ENCODE data around the gene NT5DC3.

The NT5DC3 gene

GRCh38 chr12:103854372-103854973 is 13.4 kb upstream of the NT5DC3 start:
- Histone ChIP-seq H3K27me3 (ENCODE audit: control insufficient read depth, insufficient read depth, low read length) (no peaks in the 10 kb centered on the region), H3K4me1 (ENCODE audit: control insufficient read depth, low read depth, low read length) (no peaks in the 10 kb centered on the region), H3K27ac (ENCODE audit: low read length) (no peak overlapping the region), H3K9me3 (ENCODE audit: control insufficient read depth, low read depth, low read length) (no peaks in the 10 kb centered on the region), H3K9ac (ENCODE audit: low read length) (no peak overlapping the region), H3K36me3 (ENCODE audit: control insufficient read depth, low read depth, low read length) (no peaks in the 10 kb centered on the region), H3K4me3 (ENCODE audit: low read length) (no peak overlapping the region)

DNA sequence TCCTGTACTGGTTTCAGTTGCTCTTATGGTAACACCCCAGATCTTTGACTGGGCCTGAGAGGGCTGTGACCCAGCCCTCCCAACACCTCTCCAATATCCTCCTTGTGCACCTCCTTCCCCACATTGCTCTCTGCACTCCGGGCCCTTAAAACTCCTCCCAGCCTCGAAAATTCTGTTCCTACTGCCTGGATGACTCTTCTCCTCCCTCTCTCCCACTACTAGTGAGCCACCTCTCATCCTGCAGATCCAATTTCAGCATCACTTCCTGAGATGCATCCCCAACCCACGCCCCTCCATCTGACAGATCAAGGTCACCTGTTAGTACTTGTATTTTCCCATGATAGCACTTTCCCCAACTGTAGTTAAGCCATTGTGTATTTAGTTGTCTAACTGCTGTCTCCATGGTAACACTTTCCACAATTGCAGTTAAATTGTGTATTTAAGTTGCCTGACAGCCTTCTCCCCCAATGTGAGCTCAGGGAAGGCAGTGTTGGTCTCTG is 11.5 kb upstream of the NT5DC3 start:
- no peaks in the 10 kb centered on the region for H3K27me3 ChIP-seq (ENCODE audit: control insufficient read depth, insufficient read depth, low read length)
- no peaks in the 10 kb centered on the region for H3K4me1 ChIP-seq (ENCODE audit: control insufficient read depth, low read depth, low read length)
- no peak overlapping the region for H3K4me3 ChIP-seq (ENCODE audit: low read length)
- no peaks in the 10 kb centered on the region for H3K36me3 ChIP-seq (ENCODE audit: control insufficient read depth, low read depth, low read length)
- H3K9ac ChIP-seq (ENCODE audit: low read length), result no peak overlapping the region
- no peak overlapping the region for H3K27ac ChIP-seq (ENCODE audit: low read length)
- H3K9me3 ChIP-seq (ENCODE audit: control insufficient read depth, low read depth, low read length), result no peaks in the 10 kb centered on the region

- no peaks in the 10 kb centered on the region for H3K36me3 ChIP-seq (ENCODE audit: control insufficient read depth, low read depth, low read length)
- H3K9ac ChIP-seq (ENCODE audit: low read length), result no peak overlapping the region
These were observed 10.1 kb upstream of the NT5DC3 start for GRCh38 chr12:103851127-103851526.

GRCh38 chr12:103850429-103850828 is 9.4 kb upstream of the NT5DC3 start:
- Histone ChIP-seq H3K9me3 (ENCODE audit: control insufficient read depth, low read depth, low read length) (no peaks in the 10 kb centered on the region), H3K27me3 (ENCODE audit: control insufficient read depth, insufficient read depth, low read length) (no peaks in the 10 kb centered on the region), H3K9ac (ENCODE audit: low read length) (no peak overlapping the region), H3K27ac (ENCODE audit: low read length) (no peak overlapping the region), H3K4me3 (ENCODE audit: low read length) (no peak overlapping the region), H3K36me3 (ENCODE audit: control insufficient read depth, low read depth, low read length) (no peaks in the 10 kb centered on the region), H3K4me1 (ENCODE audit: control insufficient read depth, low read depth, low read length) (no peaks in the 10 kb centered on the region)

More at GRCh38 chr12:103851127-103851526, 10.1 kb upstream of the NT5DC3 start:
- Histone ChIP-seq H3K4me1 (ENCODE audit: control insufficient read depth, low read depth, low read length) (no peaks in the 10 kb centered on the region), H3K27me3 (ENCODE audit: control insufficient read depth, insufficient read depth, low read length) (no peaks in the 10 kb centered on the region), H3K4me3 (ENCODE audit: low read length) (no peak overlapping the region), H3K9me3 (ENCODE audit: control insufficient read depth, low read depth, low read length) (no peaks in the 10 kb centered on the region), H3K27ac (ENCODE audit: low read length) (no peak overlapping the region)

- Histone ChIP-seq H3K9me3 (ENCODE audit: control insufficient read depth, low read depth, low read length) (no peaks in the 10 kb centered on the region), H3K27me3 (ENCODE audit: control insufficient read depth, insufficient read depth, low read length) (no peaks in the 10 kb centered on the region), H3K9ac (ENCODE audit: low read length) (no peak overlapping the region), H3K4me1 (ENCODE audit: control insufficient read depth, low read depth, low read length) (no peaks in the 10 kb centered on the region), H3K36me3 (ENCODE audit: control insufficient read depth, low read depth, low read length) (no peaks in the 10 kb centered on the region), H3K4me3 (ENCODE audit: low read length) (no peak overlapping the region), H3K27ac (ENCODE audit: low read length) (no peak overlapping the region)
These were observed 8.0 kb upstream of the NT5DC3 start for GRCh38 chr12:103848917-103849491.

GRCh38 chr12:103848143-103848542 is 7.1 kb upstream of the NT5DC3 start:
- H3K4me1 ChIP-seq (ENCODE audit: control insufficient read depth, low read depth, low read length), result no peaks in the 10 kb centered on the region
- no peak overlapping the region for H3K4me3 ChIP-seq (ENCODE audit: low read length)
- no peaks in the 10 kb centered on the region for H3K36me3 ChIP-seq (ENCODE audit: control insufficient read depth, low read depth, low read length)
- no peak overlapping the region for H3K27ac ChIP-seq (ENCODE audit: low read length)
- H3K9ac ChIP-seq (ENCODE audit: low read length), result no peak overlapping the region
- H3K27me3 ChIP-seq (ENCODE audit: control insufficient read depth, insufficient read depth, low read length), result no peaks in the 10 kb centered on the region
- no peaks in the 10 kb centered on the region for H3K9me3 ChIP-seq (ENCODE audit: control insufficient read depth, low read depth, low read length)

- H3K27me3 ChIP-seq (ENCODE audit: control insufficient read depth, insufficient read depth, low read length), result no peaks in the 10 kb centered on the region
- no peaks in the 10 kb centered on the region for H3K36me3 ChIP-seq (ENCODE audit: control insufficient read depth, low read depth, low read length)
- no peak overlapping the region for H3K4me3 ChIP-seq (ENCODE audit: low read length)
- H3K9me3 ChIP-seq (ENCODE audit: control insufficient read depth, low read depth, low read length), result no peaks in the 10 kb centered on the region
- no peak overlapping the region for H3K27ac ChIP-seq (ENCODE audit: low read length)
- H3K9ac ChIP-seq (ENCODE audit: low read length), result no peak overlapping the region
- H3K4me1 ChIP-seq (ENCODE audit: control insufficient read depth, low read depth, low read length), result peaks cover 4% of the 10 kb centered on the region
These were observed 5.4 kb upstream of the NT5DC3 start for GRCh38 chr12:103846415-103846814.

DNA sequence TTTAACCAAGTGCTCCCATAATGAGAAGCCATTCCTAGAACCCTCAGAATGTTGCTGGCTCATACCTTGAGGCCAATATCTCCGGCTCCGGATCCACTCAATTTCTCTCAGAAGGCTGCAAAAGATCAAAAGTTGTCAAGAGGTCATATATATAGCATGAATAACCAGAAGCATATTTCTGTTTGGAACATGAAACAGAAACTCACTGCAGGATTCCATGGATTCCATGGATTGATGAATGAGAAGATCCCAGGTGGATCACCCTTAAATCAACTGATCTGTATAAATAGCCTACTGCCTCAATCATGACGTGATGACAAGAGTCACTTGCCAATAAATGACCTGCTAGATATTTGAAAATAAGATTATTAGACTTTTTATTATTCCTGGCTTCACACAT is 3.3 kb upstream of the NT5DC3 start:
- H3K27ac ChIP-seq (ENCODE audit: low read length), result no peak overlapping the region
- H3K27me3 ChIP-seq (ENCODE audit: control insufficient read depth, insufficient read depth, low read length), result peaks cover 11% of the 10 kb centered on the region
- no peaks in the 10 kb centered on the region for H3K36me3 ChIP-seq (ENCODE audit: control insufficient read depth, low read depth, low read length)
- H3K9ac ChIP-seq (ENCODE audit: low read length), result no peak overlapping the region
- no peaks in the 10 kb centered on the region for H3K9me3 ChIP-seq (ENCODE audit: control insufficient read depth, low read depth, low read length)
- H3K4me3 ChIP-seq (ENCODE audit: low read length), result no peak overlapping the region
- H3K4me1 ChIP-seq (ENCODE audit: control insufficient read depth, low read depth, low read length), result peaks cover 7% of the 10 kb centered on the region

DNA sequence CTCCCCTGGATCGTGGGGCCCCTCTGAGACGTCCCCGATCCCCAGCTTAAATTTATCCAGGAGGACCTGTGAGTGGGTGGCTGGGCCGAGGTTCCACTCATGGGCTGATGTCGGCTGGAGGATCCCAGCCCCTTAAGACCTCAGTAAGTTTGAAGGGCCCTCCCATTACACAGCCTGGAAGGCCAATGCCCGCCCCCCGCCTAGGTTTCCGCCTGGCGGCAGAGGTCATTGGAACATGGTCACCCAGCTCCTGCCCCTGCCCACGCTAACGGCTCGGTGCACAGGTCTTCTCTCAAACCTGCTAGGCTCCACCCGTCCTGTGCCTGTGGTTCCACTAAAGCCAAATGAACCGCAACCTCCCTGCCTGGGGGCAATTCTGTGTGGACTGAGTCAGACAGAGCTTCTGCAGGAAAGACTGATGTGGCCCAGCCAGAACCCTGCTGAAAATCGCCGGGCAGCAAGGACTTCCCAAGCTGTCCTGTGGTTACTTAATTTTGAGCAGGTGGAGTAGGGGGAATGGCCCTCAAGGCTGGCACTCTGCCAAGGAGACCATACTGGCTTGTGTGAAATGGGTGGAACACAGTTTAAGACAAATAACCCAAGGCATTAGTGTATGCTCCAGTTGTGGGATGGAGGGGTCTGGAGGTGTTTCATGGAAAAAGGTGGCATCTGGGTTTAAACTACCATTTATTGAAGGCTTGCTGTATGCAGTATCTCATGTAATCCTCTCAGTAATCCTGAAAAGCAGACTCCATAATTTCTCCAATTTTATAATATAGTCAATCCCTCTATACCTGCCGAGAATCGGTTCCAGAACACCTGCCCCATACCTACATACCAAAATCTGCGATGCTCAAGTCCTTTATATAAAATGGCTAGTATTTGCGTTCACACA is 903 bp upstream of the NT5DC3 start:
- H3K27me3 ChIP-seq (ENCODE audit: control insufficient read depth, insufficient read depth, low read length), result peaks cover 11% of the 10 kb centered on the region
- H3K27ac ChIP-seq (ENCODE audit: low read length), result no peak overlapping the region
- H3K4me1 ChIP-seq (ENCODE audit: control insufficient read depth, low read depth, low read length), result peaks cover 7% of the 10 kb centered on the region
- H3K4me3 ChIP-seq (ENCODE audit: low read length), result peak overlapping the region; percentile 78
- H3K9me3 ChIP-seq (ENCODE audit: control insufficient read depth, low read depth, low read length), result no peaks in the 10 kb centered on the region
- no peaks in the 10 kb centered on the region for H3K36me3 ChIP-seq (ENCODE audit: control insufficient read depth, low read depth, low read length)
- H3K9ac ChIP-seq (ENCODE audit: low read length), result peak overlapping the region; percentile 64

DNA sequence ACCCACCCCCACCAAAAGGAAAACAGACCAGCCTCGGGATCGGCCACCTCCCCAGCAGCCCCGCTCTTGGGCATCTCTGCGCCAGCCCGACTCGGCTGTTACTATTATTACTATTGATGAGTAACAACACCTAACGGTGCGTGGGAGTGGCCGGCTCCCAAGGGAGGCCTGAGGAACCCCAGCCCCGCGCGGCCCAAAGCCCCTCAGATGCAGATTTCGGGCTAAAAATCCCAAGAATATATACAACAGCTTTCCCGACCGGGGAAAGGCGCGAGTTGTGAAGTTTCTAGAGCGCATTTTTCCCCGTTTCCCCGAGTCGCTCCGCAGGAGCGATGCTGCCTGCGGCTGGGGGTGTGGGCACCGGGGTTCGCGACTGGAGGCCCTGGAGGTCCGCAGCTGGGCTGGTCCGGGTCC is 565 bp downstream of the NT5DC3 start:
- Histone ChIP-seq H3K4me1 (ENCODE audit: control insufficient read depth, low read depth, low read length) (peaks cover 7% of the 10 kb centered on the region), H3K27me3 (ENCODE audit: control insufficient read depth, insufficient read depth, low read length) (peaks cover 11% of the 10 kb centered on the region), H3K4me3 (ENCODE audit: low read length) (peak overlapping the region; percentile 75), H3K9ac (ENCODE audit: low read length) (peak overlapping the region; percentile 62), H3K36me3 (ENCODE audit: control insufficient read depth, low read depth, low read length) (no peaks in the 10 kb centered on the region), H3K9me3 (ENCODE audit: control insufficient read depth, low read depth, low read length) (no peaks in the 10 kb centered on the region), H3K27ac (ENCODE audit: low read length) (no peak overlapping the region)

- no peaks in the 10 kb centered on the region for H3K36me3 ChIP-seq (ENCODE audit: control insufficient read depth, low read depth, low read length)
- no peaks in the 10 kb centered on the region for H3K9me3 ChIP-seq (ENCODE audit: control insufficient read depth, low read depth, low read length)
- peaks cover 11% of the 10 kb centered on the region for H3K27me3 ChIP-seq (ENCODE audit: control insufficient read depth, insufficient read depth, low read length)
- no peak overlapping the region for H3K27ac ChIP-seq (ENCODE audit: low read length)
- H3K4me3 ChIP-seq (ENCODE audit: low read length), result peak overlapping the region; percentile 75
- peaks cover 7% of the 10 kb centered on the region for H3K4me1 ChIP-seq (ENCODE audit: control insufficient read depth, low read depth, low read length)
- peak overlapping the region; percentile 62 for H3K9ac ChIP-seq (ENCODE audit: low read length)
These were observed 1.2 kb downstream of the NT5DC3 start for GRCh38 chr12:103839609-103840461.

Measured in iPS-18a (cell line).